Measurements from ENCODE around the gene LIN28B. TPM values are rescaled to one million over a fixed set of nuclear protein-coding genes. Genes with fewer than 3 reads are reported as not detected.

The LIN28B gene
- total and polyA plus RNA-seq, 2 of the 4 experiments (the other 2 are of a cell fraction): not detected

DNA sequence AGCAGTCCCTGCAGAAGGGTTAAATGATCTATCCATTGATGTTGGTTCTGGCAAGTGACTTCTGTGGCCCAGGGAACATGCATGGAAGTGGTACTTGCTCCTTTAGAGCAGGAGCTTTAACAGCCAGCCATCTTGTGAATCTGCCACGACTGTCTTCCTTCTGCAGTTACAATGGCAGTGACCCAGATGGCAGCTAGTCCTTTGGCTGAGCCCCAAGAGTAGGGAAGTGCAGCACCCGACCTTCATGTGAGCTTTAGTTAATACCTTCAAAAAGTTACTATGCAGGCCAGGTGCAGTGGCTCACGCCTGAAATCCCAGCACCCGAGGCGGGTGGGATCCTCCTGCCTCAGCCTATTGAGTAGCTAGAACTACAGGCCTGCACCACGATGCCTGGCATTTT, 156.5 kb downstream of the LIN28B start:
- POLR2A ChIA-PET (ENCODE audit: unreplicated experiment): no interaction called here
- no peak overlapping the region for H2AK9ac ChIP-seq (replicated peaks; ENCODE audit: low read depth, low read length, poor library complexity)
- no peak overlapping the region for H2BK5ac ChIP-seq (ENCODE audit: low read depth, low read length, poor library complexity, severe bottlenecking)
- peaks cover 6% of the 10 kb centered on the region for H3K9me1 ChIP-seq (ENCODE audit: insufficient read depth, low read length)
- no peak overlapping the region for H3K4ac ChIP-seq (ENCODE audit: low read depth, low read length)
- ATAC-seq (ENCODE audit: low read depth) (no peak), DNase-seq (no peak)
- H2BK120ac ChIP-seq (ENCODE audit: low read depth, low read length): no peak overlapping the region
- H4K91ac ChIP-seq (ENCODE audit: insufficient read depth, low read depth, low read length): no peak overlapping the region
- no peak overlapping the region for H4K5ac ChIP-seq (ENCODE audit: low read depth, low read length)
- dilution Hi-C loops (cut with HindIII; ENCODE audit: low sequenced_read_pairs, unreplicated experiment) (no loop called here), intact Hi-C loops (cut with micrococcal nuclease) (no loop called here), in situ Hi-C loops (cut with MboI; ENCODE audit: low sequenced_read_pairs) (no loop called here)
- H3K14ac ChIP-seq (replicated peaks; ENCODE audit: low read depth, low read length): no peak overlapping the region
- no peaks in the 10 kb centered on the region for H3K9me3 ChIP-seq (ENCODE audit: control insufficient read depth, insufficient read depth, low read length)
- H3K79me1 ChIP-seq (ENCODE audit: low read depth in 1 of 2, low read length in 2 of 2): peaks cover 0 to 3% of the 10 kb centered on the region in 2 experiments; a peak in 1 of 4 replicates
- 86% methylated on average over 4 of the region's 6 CpGs; no CpG with 5 or more reads in 1 of the 2 experiments for WGBS, 2 experiments (ENCODE audit: extremely low coverage in 2 of 2, insufficient read length in 1 of 2)
- H2BK20ac ChIP-seq (ENCODE audit: low read depth, low read length): no peak overlapping the region
- no peak overlapping the region for H3K18ac ChIP-seq (ENCODE audit: low read depth, low read length)
- H3K4me2 ChIP-seq (ENCODE audit: low read depth, low read length): no peak overlapping the region
- CTCF ChIA-PET: interaction anchor here (0.9 to 1.0 kb wide), 2 partner anchors 26 to 35 kb away, joined by 3 read pairs; no protein-coding TSS in a partner anchor
- H3K27me3 ChIP-seq (ENCODE audit: control insufficient read depth, insufficient read depth, low read length): no peaks in the 10 kb centered on the region
- H3K9ac ChIP-seq (ENCODE audit: low read depth, low read length): no peak overlapping the region
- no peak overlapping the region for H3K23ac ChIP-seq (ENCODE audit: low read depth, low read length)
- no peak overlapping the region for H4K8ac ChIP-seq (ENCODE audit: low read depth in 2 of 2, low read length in 2 of 2)
- BruUV-seq (replicated peaks): no TSS peak
- no peaks in the 10 kb centered on the region for H3K4me1 ChIP-seq (ENCODE audit: control insufficient read depth, insufficient read depth, low read length)
- no peak overlapping the region for H3K4me3 ChIP-seq (ENCODE audit: insufficient read depth, low read depth, low read length)
- H2AFZ ChIP-seq (replicated peaks; ENCODE audit: low read length, poor library complexity): no peak overlapping the region
- H2BK15ac ChIP-seq (ENCODE audit: low read depth, low read length): no peak overlapping the region
- H3K56ac ChIP-seq (ENCODE audit: extremely low read depth, insufficient read depth, low read length): no peak overlapping the region
- no peak overlapping the region for H2AK5ac ChIP-seq (ENCODE audit: low read depth, low read length)
- peaks cover 7% of the 10 kb centered on the region; the same call in 1 of the 2 replicates for H3K36me3 ChIP-seq (ENCODE audit: control insufficient read depth, insufficient read depth, low read length)
- no peaks in the 10 kb centered on the region; the same call in 1 of the 2 replicates for H4K20me1 ChIP-seq (ENCODE audit: insufficient read depth, low read length)
- TF ChIP-seq RFX5 (IDR thresholded peaks at IDR 0.05; ENCODE audit: low read depth, low read length): no peak
- no peak for TF ChIP-seq MAFK (IDR thresholded peaks at IDR 0.05; ENCODE audit: low read depth, low read length)
- TF ChIP-seq, protein P1, sequence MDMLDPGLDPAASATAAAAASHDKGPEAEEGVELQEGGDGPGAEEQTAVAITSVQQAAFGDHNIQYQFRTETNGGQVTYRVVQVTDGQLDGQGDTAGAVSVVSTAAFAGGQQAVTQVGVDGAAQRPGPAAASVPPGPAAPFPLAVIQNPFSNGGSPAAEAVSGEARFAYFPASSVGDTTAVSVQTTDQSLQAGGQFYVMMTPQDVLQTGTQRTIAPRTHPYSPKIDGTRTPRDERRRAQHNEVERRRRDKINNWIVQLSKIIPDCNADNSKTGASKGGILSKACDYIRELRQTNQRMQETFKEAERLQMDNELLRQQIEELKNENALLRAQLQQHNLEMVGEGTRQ (IDR thresholded peaks at IDR 0.05; ENCODE audit: low read depth, low read length): no peak
- TF ChIP-seq, protein P2, sequence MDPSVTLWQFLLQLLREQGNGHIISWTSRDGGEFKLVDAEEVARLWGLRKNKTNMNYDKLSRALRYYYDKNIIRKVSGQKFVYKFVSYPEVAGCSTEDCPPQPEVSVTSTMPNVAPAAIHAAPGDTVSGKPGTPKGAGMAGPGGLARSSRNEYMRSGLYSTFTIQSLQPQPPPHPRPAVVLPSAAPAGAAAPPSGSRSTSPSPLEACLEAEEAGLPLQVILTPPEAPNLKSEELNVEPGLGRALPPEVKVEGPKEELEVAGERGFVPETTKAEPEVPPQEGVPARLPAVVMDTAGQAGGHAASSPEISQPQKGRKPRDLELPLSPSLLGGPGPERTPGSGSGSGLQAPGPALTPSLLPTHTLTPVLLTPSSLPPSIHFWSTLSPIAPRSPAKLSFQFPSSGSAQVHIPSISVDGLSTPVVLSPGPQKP (IDR thresholded peaks at IDR 0.05; ENCODE audit: borderline replicate concordance, low read depth, low read length): no peak
- TF ChIP-seq CHD1 (IDR thresholded peaks at IDR 0.05; ENCODE audit: low read depth, low read length): no peak
- no peak for TF ChIP-seq POLR2A (IDR thresholded peaks at IDR 0.05; ENCODE audit: low read depth, low read length)
- no peak for TF ChIP-seq MXI1 (IDR thresholded peaks at IDR 0.05; ENCODE audit: borderline replicate concordance, low read depth, low read length)
- no peak for TF ChIP-seq SMC3 (IDR thresholded peaks at IDR 0.05; ENCODE audit: low read depth, low read length)
- no peak for TF ChIP-seq FOS (IDR thresholded peaks at IDR 0.05; ENCODE audit: low read depth, low read length)
- TF ChIP-seq CEBPB (IDR thresholded peaks at IDR 0.05; ENCODE audit: low read depth, low read length): no peak
- no peak for TF ChIP-seq NFE2L2 (IDR thresholded peaks at IDR 0.05; ENCODE audit: low read depth, low read length)
- TF ChIP-seq BHLHE40 (IDR thresholded peaks at IDR 0.05; ENCODE audit: low read depth, low read length): no peak
- TF ChIP-seq RCOR1 (IDR thresholded peaks at IDR 0.05; ENCODE audit: insufficient replicate concordance, low read length): no peak
- TF ChIP-seq, protein P3, sequence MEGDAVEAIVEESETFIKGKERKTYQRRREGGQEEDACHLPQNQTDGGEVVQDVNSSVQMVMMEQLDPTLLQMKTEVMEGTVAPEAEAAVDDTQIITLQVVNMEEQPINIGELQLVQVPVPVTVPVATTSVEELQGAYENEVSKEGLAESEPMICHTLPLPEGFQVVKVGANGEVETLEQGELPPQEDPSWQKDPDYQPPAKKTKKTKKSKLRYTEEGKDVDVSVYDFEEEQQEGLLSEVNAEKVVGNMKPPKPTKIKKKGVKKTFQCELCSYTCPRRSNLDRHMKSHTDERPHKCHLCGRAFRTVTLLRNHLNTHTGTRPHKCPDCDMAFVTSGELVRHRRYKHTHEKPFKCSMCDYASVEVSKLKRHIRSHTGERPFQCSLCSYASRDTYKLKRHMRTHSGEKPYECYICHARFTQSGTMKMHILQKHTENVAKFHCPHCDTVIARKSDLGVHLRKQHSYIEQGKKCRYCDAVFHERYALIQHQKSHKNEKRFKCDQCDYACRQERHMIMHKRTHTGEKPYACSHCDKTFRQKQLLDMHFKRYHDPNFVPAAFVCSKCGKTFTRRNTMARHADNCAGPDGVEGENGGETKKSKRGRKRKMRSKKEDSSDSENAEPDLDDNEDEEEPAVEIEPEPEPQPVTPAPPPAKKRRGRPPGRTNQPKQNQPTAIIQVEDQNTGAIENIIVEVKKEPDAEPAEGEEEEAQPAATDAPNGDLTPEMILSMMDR (conservative IDR thresholded peaks at IDR 0.05; ENCODE audit: low read depth, low read length): no peak
- TF ChIP-seq RAD21 (IDR thresholded peaks at IDR 0.05; ENCODE audit: low read length): no peak
- TF ChIP-seq MAZ (IDR thresholded peaks at IDR 0.05; ENCODE audit: borderline replicate concordance, low read depth, low read length): no peak
- no peak overlapping the region for H3K27ac ChIP-seq (ENCODE audit: insufficient read depth, low read length)
